DOHH2 (cell line): ENCODE results near the gene ACTL10.

Experiments
- H3F3A ChIP-seq: fragments of 200-600 bp; sonication (generic), shearing (Covaris generic); 2 replicates; pipeline ENCODE4 v1.6.0; 2016; ENCODE audit warnings: antibody characterized with exemption, mild to moderate bottlenecking; ENCODE audit not compliant: control insufficient read depth, insufficient read depth
- H3K27ac ChIP-seq: fragments of 200-600 bp; sonication (generic); 2 replicates; pipeline ENCODE4 v1.5.1; 2014; ENCODE audit warnings: low read depth, mild to moderate bottlenecking, low read length, moderate library complexity
- H3K27me3 ChIP-seq: fragments of 200-600 bp; sonication (generic); 2 replicates; pipeline ENCODE4 v1.6.1; 2014; ENCODE audit warnings: mild to moderate bottlenecking, low read length, mixed read lengths; ENCODE audit not compliant: control insufficient read depth
- H3K36me3 ChIP-seq: fragments of 200-600 bp; sonication (generic); 2 replicates; pipeline ENCODE4 v1.6.1; 2014; ENCODE audit warnings: mild to moderate bottlenecking, low read length, moderate library complexity, mixed read lengths; ENCODE audit not compliant: control insufficient read depth
- H3K4me1 ChIP-seq: fragments of 200-600 bp; sonication (generic); 2 replicates; pipeline ENCODE4 v1.6.1; 2014; ENCODE audit warnings: mild to moderate bottlenecking, low read length, mixed read lengths; ENCODE audit not compliant: control insufficient read depth
- H3K4me2 ChIP-seq: fragments of 200-600 bp; sonication (generic); 2 replicates; pipeline ENCODE4 v1.6.0; 2014; ENCODE audit warnings: mild to moderate bottlenecking, low read length, moderate library complexity
- H3K4me3 ChIP-seq: fragments of 200-600 bp; sonication (generic); 2 replicates; pipeline ENCODE4 v1.5.1; 2014; ENCODE audit warnings: mild to moderate bottlenecking, low read length, mixed read lengths
- H3K79me2 ChIP-seq: fragments of 200-600 bp; sonication (generic); 2 replicates; pipeline ENCODE4 v1.6.1; 2014; ENCODE audit warnings: mild to moderate bottlenecking, low read length, mixed read lengths; ENCODE audit not compliant: control insufficient read depth
- H3K9me2 ChIP-seq: fragments of 200-600 bp; sonication (generic); replicated peaks from 2 replicates; pipeline ENCODE4 v1.6.1; 2014; ENCODE audit warnings: mild to moderate bottlenecking, low read length, mixed read lengths; ENCODE audit not compliant: control insufficient read depth
- H3K9me3 ChIP-seq: fragments of 200-600 bp; sonication (generic); 2 replicates; pipeline ENCODE4 v1.6.1; 2014; ENCODE audit warnings: antibody characterized with exemption, low read length, mixed read lengths; ENCODE audit not compliant: control insufficient read depth, insufficient read depth
- H4K20me1 ChIP-seq: fragments of 200-600 bp; sonication (generic); 2 replicates; pipeline ENCODE4 v1.6.0; 2014; ENCODE audit warnings: low read depth, mild to moderate bottlenecking, antibody characterized with exemption, low read length, moderate library complexity; ENCODE audit not compliant: control insufficient read depth, insufficient read depth
- CTCF ChIP-seq: fragments of 200-600 bp; sonication (generic); IDR thresholded peaks from one replicate; pipeline ENCODE4 v1.5.1; 2014; ENCODE audit warnings: antibody characterized with exemption, mild to moderate bottlenecking, low read depth, low read length; ENCODE audit not compliant: poor library complexity, severe bottlenecking
- EZH2phosphoT487 ChIP-seq: fragments of 200-600 bp; sonication (generic); IDR thresholded peaks from 2 replicates; pipeline ENCODE4 v1.6.1; 2017; ENCODE audit warnings: borderline replicate concordance, mild to moderate bottlenecking, antibody characterized with exemption, low read length, moderate library complexity, mixed read lengths

The ACTL10 gene

GRCh38 chr20:33716498-33716897 lies 49.8 kb downstream of the ACTL10 start:
- no peak overlapping the region for H3K4me3 ChIP-seq
- no peaks in the 10 kb centered on the region for H4K20me1 ChIP-seq
- H3K4me2 ChIP-seq: no peak overlapping the region
- H3K27ac ChIP-seq: no peak overlapping the region
- TF ChIP-seq EZH2phosphoT487 (no peak), CTCF (no peak)
- no peaks in the 10 kb centered on the region for H3K36me3 ChIP-seq
- H3K79me2 ChIP-seq: peaks cover 3% of the 10 kb centered on the region; the same call in 1 of the 2 replicates
- H3K27me3 ChIP-seq: no peaks in the 10 kb centered on the region
- H3K9me3 ChIP-seq: no peaks in the 10 kb centered on the region
- H3K9me2 ChIP-seq: no peaks in the 10 kb centered on the region
- H3F3A ChIP-seq: no peaks in the 10 kb centered on the region
- peaks cover 21% of the 10 kb centered on the region for H3K4me1 ChIP-seq
